ENCODE measurements around the gene ARL4D. TPM values are rescaled to one million over a fixed set of nuclear protein-coding genes. Genes with fewer than 3 reads are reported as not detected.

The ARL4D gene
- total RNA-seq, 1 donor from 2014 or later, result 17.2 TPM

DNA sequence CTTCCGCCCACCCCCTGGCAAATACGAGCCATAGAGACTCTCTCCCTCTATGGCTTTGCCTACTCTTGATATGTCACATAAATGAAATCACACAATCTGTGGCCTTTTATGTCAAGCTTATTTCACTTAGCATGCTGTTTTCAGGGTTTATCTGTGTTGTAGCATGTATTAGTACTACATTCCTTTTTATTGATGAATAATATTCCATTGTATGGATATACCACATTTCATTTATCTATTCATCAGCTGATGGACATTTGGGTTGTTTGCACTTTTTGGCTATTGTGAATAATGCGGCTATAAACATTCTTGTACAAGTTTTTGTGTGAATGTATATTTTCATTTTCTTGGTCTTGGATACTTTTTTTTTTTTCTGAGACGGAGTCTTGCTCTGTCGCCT lies 48.0 kb downstream of the ARL4D start:
- H3K9me3 Mint-ChIP-seq (ENCODE audit: unreplicated experiment), result no peaks in the 10 kb centered on the region

DNA sequence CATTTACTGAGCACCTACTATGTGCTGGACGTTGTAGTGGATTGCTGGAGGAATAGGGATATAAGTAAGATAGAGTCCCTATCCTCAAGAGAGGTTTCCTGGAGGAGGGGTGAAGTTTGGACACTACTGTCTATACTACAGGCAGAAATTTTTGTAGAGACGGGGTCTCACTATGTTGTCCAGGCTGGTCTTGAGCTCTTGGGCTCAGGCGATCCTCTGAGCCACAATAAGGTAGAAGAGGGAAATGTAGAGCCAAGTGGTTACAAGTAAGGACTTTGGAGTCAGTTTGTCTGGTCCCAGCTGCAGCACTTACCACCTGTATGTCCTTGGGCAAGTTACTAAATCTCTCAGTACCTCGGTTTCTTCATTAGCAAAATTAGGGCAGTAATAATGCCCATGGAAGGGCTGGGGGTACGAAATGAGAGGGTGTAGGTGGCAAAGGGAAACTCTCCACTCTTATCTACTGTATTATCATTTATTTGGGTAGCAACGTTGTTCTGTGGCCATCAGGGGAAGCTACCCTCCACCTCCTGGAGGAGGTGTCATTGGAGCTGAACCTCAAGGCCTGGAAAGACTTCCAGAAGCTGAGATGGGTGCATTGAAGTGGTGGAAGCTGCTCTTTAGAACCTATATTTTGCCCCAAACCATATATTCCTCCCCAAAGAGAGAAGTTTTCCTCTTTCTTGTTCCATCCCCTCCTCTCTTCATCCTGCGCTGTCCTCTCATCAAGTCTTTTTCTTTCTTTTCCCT lies 50.1 kb downstream of the ARL4D start:
- no peak for DNase-seq (ENCODE audit: extremely low spot score, unreplicated experiment)
- peaks cover 7% of the 10 kb centered on the region for H3K27me3 Mint-ChIP-seq (ENCODE audit: unreplicated experiment)
- H3K4me1 Mint-ChIP-seq (ENCODE audit: unreplicated experiment), result peaks cover 11% of the 10 kb centered on the region
- no peak overlapping the region for H3K4me3 Mint-ChIP-seq (ENCODE audit: unreplicated experiment)
- no peaks in the 10 kb centered on the region for H3K36me3 Mint-ChIP-seq (ENCODE audit: unreplicated experiment)
- no peak overlapping the region for H3K27ac Mint-ChIP-seq (ENCODE audit: unreplicated experiment)
- H3K9me3 Mint-ChIP-seq (ENCODE audit: unreplicated experiment), result no peaks in the 10 kb centered on the region
- no peak for TF ChIP-seq CTCF (IDR thresholded peaks at IDR 0.05)

More for the DNA sequence above, 48.0 kb downstream of the ARL4D start:
- H3K4me3 Mint-ChIP-seq (ENCODE audit: unreplicated experiment), result no peak overlapping the region
- H3K4me1 Mint-ChIP-seq (ENCODE audit: unreplicated experiment), result peaks cover 12% of the 10 kb centered on the region
- TF ChIP-seq CTCF (IDR thresholded peaks at IDR 0.05), result no peak
- no peak overlapping the region for H3K27ac Mint-ChIP-seq (ENCODE audit: unreplicated experiment)
- H3K27me3 Mint-ChIP-seq (ENCODE audit: unreplicated experiment), result peaks cover 7% of the 10 kb centered on the region
- H3K36me3 Mint-ChIP-seq (ENCODE audit: unreplicated experiment), result no peaks in the 10 kb centered on the region
- DNase-seq (ENCODE audit: extremely low spot score, unreplicated experiment), result no peak

DNA sequence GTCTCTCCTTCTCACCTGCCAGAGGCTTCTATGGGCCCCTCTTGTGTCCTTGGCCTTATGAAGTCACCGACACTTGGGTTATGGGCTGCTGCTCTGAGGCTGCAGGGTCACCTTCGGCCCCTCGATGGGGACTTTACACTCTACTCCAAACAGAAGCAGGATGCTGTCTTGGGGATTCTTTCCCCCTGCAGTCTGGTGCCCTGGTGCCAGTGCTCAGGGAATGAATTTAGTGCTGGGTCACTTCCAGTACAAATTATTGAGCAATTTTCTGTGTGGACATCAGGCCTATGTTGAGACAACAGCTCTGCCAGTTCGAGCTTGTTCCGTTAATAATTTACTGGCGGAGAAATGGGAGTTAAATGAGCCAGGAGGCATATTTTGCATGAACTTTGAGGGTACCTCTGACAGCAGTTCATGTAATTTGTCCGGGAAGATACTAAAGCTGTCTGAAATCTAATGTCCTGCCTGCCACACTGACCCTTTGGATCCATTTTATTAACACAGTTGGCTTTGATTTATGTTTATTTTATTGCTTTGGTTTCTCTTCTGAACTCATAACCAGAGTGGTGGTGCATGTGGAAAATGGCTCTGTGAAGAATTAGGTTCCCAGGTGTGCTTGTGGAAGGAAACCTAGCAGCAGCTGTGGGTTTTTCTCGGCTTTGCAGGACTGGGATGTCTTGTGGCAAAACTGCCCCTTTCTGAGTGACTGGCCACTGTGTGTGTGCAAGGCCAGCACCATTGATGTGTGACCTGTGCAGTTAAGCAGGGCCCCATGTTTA lies 50.9 kb downstream of the ARL4D start:
- peaks cover 7% of the 10 kb centered on the region for H3K27me3 Mint-ChIP-seq (ENCODE audit: unreplicated experiment)
- no peak for DNase-seq (ENCODE audit: extremely low spot score, unreplicated experiment)

More for the DNA sequence above, 50.9 kb downstream of the ARL4D start:
- Mint-ChIP-seq H3K36me3 (ENCODE audit: unreplicated experiment) (no peaks in the 10 kb centered on the region), H3K4me3 (ENCODE audit: unreplicated experiment) (no peak overlapping the region), H3K27ac (ENCODE audit: unreplicated experiment) (no peak overlapping the region), H3K9me3 (ENCODE audit: unreplicated experiment) (no peaks in the 10 kb centered on the region), H3K4me1 (ENCODE audit: unreplicated experiment) (peaks cover 4% of the 10 kb centered on the region)
- TF ChIP-seq CTCF (IDR thresholded peaks at IDR 0.05), result no peak

Other genes with a start within 250 kb of the ARL4D start
- 102 and 104 TPM in 2 replicates for gene NBR1, start 227.8 kb upstream of the ARL4D start, total RNA-seq
- gene TMEM106A, start 187.1 kb upstream of the ARL4D start, total RNA-seq, result 7.2 and 9.0 TPM in 2 replicates
- not detected in 2 replicates for gene CCDC200, start 170.4 kb upstream of the ARL4D start, total RNA-seq
- gene RNU2-1, start 165.0 kb upstream of the ARL4D start, total RNA-seq, result 5,002 and 5,011 TPM in 2 replicates
- gene DHX8, start 85.0 kb downstream of the ARL4D start, total RNA-seq, result 68.5 and 70.7 TPM in 2 replicates
- 5.9 and 6.5 TPM in 2 replicates for gene ETV4, start 147.3 kb downstream of the ARL4D start, total RNA-seq